ENCODE measurements around the gene MCFD2.

MCFD2 gene

GRCh38 chr2:46922606-46923005, 7.0 kb upstream of the MCFD2 start:
- no peak overlapping the region for H3K9ac ChIP-seq (ENCODE audit: low read depth in 1 of 2, low read length in 2 of 2)
- no peak overlapping the region for H3K27ac ChIP-seq (ENCODE audit: low read depth in 2 of 2, low read length in 2 of 2)
- peaks cover 0 to 5% of the 10 kb centered on the region in 2 donors for H3K4me1 ChIP-seq (ENCODE audit: control insufficient read depth in 2 of 2, insufficient read depth in 2 of 2, low read length in 2 of 2)
- no peak overlapping the region for H3K4me3 ChIP-seq (ENCODE audit: low read length in 2 of 2)
- H3K9me3 ChIP-seq (ENCODE audit: control insufficient read depth in 2 of 2, low read length in 2 of 2): no peaks in the 10 kb centered on the region
- no peaks in the 10 kb centered on the region for H3K27me3 ChIP-seq (ENCODE audit: control insufficient read depth in 2 of 2, insufficient read depth in 2 of 2, low read length in 2 of 2)
- no peaks in the 10 kb centered on the region for H3K36me3 ChIP-seq (ENCODE audit: control insufficient read depth in 2 of 2, insufficient read depth in 2 of 2, low read length in 2 of 2)

GRCh38 chr2:46921676-46922448, 6.3 kb upstream of the MCFD2 start:
- Histone ChIP-seq H3K4me1 (ENCODE audit: control insufficient read depth in 2 of 2, insufficient read depth in 2 of 2, low read length in 2 of 2) (peaks cover 0 to 5% of the 10 kb centered on the region in 2 donors), H3K9ac (ENCODE audit: low read depth in 1 of 2, low read length in 2 of 2) (no peak overlapping the region), H3K36me3 (ENCODE audit: control insufficient read depth in 2 of 2, insufficient read depth in 2 of 2, low read length in 2 of 2) (no peaks in the 10 kb centered on the region), H3K9me3 (ENCODE audit: control insufficient read depth in 2 of 2, low read length in 2 of 2) (no peaks in the 10 kb centered on the region), H3K27ac (ENCODE audit: low read depth in 2 of 2, low read length in 2 of 2) (no peak overlapping the region), H3K4me3 (ENCODE audit: low read length in 2 of 2) (no peak overlapping the region), H3K27me3 (ENCODE audit: control insufficient read depth in 2 of 2, insufficient read depth in 2 of 2, low read length in 2 of 2) (no peaks in the 10 kb centered on the region)

GRCh38 chr2:46917628-46918027, 2.0 kb upstream of the MCFD2 start:
- Histone ChIP-seq H3K9me3 (ENCODE audit: control insufficient read depth in 2 of 2, low read length in 2 of 2) (no peaks in the 10 kb centered on the region), H3K9ac (ENCODE audit: low read depth in 1 of 2, low read length in 2 of 2) (no peak overlapping the region), H3K4me1 (ENCODE audit: control insufficient read depth in 2 of 2, insufficient read depth in 2 of 2, low read length in 2 of 2) (peaks cover 16 to 19% of the 10 kb centered on the region in 2 donors), H3K27ac (ENCODE audit: low read depth in 2 of 2, low read length in 2 of 2) (no peak overlapping the region), H3K4me3 (ENCODE audit: low read length in 2 of 2) (no peak overlapping the region), H3K36me3 (ENCODE audit: control insufficient read depth in 2 of 2, insufficient read depth in 2 of 2, low read length in 2 of 2) (no peaks in the 10 kb centered on the region), H3K27me3 (ENCODE audit: control insufficient read depth in 2 of 2, insufficient read depth in 2 of 2, low read length in 2 of 2) (no peaks in the 10 kb centered on the region)

DNA sequence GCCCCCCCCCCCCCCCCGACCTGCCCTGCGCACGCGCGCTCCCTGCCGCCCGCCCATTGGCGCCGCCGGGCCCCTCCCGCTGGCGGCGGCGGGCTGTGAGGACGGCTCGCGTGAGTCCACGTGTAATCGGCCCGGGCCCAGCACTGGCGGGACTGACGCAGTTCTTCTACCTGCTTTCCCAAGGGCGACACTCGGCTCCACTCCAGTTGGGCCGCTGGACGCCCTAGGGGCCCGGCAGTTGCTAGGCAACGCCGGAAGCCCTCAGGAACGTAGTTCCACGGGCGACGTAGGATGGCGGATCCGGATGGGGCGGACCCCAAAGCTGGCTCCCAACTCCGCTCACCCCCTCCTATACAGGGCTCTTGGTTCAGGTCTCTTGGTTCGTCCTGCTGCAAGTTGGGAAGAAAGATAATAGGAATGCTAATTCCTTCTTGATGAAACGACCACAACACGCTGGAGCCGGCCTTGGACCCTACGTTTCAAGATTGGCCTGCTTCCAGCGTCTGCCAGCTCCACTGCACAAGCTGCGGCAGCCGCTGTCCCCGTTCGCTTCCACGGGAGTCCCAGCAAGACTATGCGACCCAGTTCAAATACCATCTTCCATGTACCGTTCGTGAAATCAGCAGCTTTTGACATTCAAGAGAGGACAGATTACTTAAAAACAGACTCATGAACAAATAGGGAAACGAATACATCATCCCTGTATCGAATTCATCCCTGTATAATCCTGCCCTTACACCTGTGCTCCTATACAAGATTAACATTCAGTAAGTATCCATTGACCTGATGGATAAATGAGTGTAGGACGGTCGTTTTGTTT, 415 bp upstream of the MCFD2 start:
- Histone ChIP-seq H3K27me3 (ENCODE audit: control insufficient read depth in 2 of 2, insufficient read depth in 2 of 2, low read length in 2 of 2) (no peaks in the 10 kb centered on the region), H3K27ac (ENCODE audit: low read depth in 2 of 2, low read length in 2 of 2) (peak overlapping the region; percentile 90), H3K4me3 (ENCODE audit: low read length in 2 of 2) (peak overlapping the region; percentile 93 to 98), H3K9me3 (ENCODE audit: control insufficient read depth in 2 of 2, low read length in 2 of 2) (no peaks in the 10 kb centered on the region), H3K9ac (ENCODE audit: low read depth in 1 of 2, low read length in 2 of 2) (peak overlapping the region; percentile 72 to 94), H3K4me1 (ENCODE audit: control insufficient read depth in 2 of 2, insufficient read depth in 2 of 2, low read length in 2 of 2) (peaks cover 16 to 19% of the 10 kb centered on the region in 2 donors), H3K36me3 (ENCODE audit: control insufficient read depth in 2 of 2, insufficient read depth in 2 of 2, low read length in 2 of 2) (no peaks in the 10 kb centered on the region)

- Histone ChIP-seq H3K9ac (ENCODE audit: low read depth in 1 of 2, low read length in 2 of 2) (peak overlapping the region; percentile 94), H3K27ac (ENCODE audit: low read depth in 2 of 2, low read length in 2 of 2) (peak overlapping the region; percentile 66 to 90), H3K4me3 (ENCODE audit: low read length in 2 of 2) (peak overlapping the region; percentile 93 to 98), H3K27me3 (ENCODE audit: control insufficient read depth in 2 of 2, insufficient read depth in 2 of 2, low read length in 2 of 2) (no peaks in the 10 kb centered on the region), H3K9me3 (ENCODE audit: control insufficient read depth in 2 of 2, low read length in 2 of 2) (no peaks in the 10 kb centered on the region), H3K4me1 (ENCODE audit: control insufficient read depth in 2 of 2, insufficient read depth in 2 of 2, low read length in 2 of 2) (peaks cover 16 to 19% of the 10 kb centered on the region in 2 donors), H3K36me3 (ENCODE audit: control insufficient read depth in 2 of 2, insufficient read depth in 2 of 2, low read length in 2 of 2) (peaks cover 7% of the 10 kb centered on the region in 2 donors)
These were observed 902 bp downstream of the MCFD2 start for GRCh38 chr2:46914578-46915230.

DNA sequence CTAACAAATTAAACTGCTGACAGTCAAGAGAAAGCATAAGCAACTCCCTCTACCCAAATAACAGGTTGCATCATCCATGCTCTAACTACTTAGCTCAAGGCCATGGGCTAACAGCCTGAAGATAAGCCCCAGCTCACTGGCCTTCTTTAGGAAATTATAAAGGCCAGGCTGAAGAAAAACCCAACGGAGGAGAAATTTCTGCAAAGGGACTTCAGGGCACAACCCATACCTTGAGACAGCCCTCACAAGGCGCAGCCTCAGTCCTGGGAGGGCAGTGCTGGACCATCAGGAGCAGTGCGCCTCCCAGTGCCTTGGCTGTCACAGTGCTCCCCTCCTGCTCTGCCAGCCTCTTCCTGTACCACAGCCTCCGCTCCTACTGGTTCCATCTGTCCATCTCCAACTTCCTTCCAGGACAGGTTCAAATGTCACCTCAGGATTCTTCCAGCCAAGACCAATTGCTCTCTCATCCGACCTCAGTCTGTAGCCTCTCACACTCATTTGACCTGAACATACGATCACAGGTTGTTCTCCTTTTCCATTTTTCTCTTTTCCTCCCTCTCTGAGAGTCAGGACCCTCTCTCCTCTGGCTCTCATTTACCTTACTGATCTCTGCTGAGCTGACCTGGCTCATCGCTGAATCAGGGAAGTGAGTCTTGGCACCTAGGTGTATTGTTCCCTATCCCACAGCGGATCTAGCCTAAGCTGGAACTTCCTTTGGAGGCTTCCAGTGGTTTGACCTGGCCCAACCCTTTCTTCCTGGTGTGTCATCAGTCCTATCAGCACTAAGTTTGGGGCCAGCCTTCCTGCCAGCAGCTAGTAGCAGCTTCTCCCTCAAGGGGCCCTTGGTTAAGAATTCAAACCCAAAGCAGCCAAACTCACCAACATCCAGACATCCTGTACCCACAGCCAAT, 1.9 kb downstream of the MCFD2 start:
- Histone ChIP-seq H3K4me1 (ENCODE audit: control insufficient read depth in 2 of 2, insufficient read depth in 2 of 2, low read length in 2 of 2) (peaks cover 16 to 19% of the 10 kb centered on the region in 2 donors), H3K36me3 (ENCODE audit: control insufficient read depth in 2 of 2, insufficient read depth in 2 of 2, low read length in 2 of 2) (peaks cover 15 to 16% of the 10 kb centered on the region in 2 donors), H3K27me3 (ENCODE audit: control insufficient read depth in 2 of 2, insufficient read depth in 2 of 2, low read length in 2 of 2) (no peaks in the 10 kb centered on the region), H3K9ac (ENCODE audit: low read depth in 1 of 2, low read length in 2 of 2) (no peak overlapping the region), H3K4me3 (ENCODE audit: low read length in 2 of 2) (peak overlapping the region in 1 of 2 donors; percentile 98), H3K9me3 (ENCODE audit: control insufficient read depth in 2 of 2, low read length in 2 of 2) (no peaks in the 10 kb centered on the region), H3K27ac (ENCODE audit: low read depth in 2 of 2, low read length in 2 of 2) (no peak overlapping the region)

GRCh38 chr2:46909771-46910419, 5.7 kb downstream of the MCFD2 start:
- no peak overlapping the region for H3K27ac ChIP-seq (ENCODE audit: low read depth in 2 of 2, low read length in 2 of 2)
- H3K9me3 ChIP-seq (ENCODE audit: control insufficient read depth in 2 of 2, low read length in 2 of 2): no peaks in the 10 kb centered on the region
- no peaks in the 10 kb centered on the region for H3K27me3 ChIP-seq (ENCODE audit: control insufficient read depth in 2 of 2, insufficient read depth in 2 of 2, low read length in 2 of 2)
- peaks cover 14% of the 10 kb centered on the region in 2 donors for H3K4me1 ChIP-seq (ENCODE audit: control insufficient read depth in 2 of 2, insufficient read depth in 2 of 2, low read length in 2 of 2)
- H3K9ac ChIP-seq (ENCODE audit: low read depth in 1 of 2, low read length in 2 of 2): no peak overlapping the region
- H3K4me3 ChIP-seq (ENCODE audit: low read length in 2 of 2): no peak overlapping the region
- H3K36me3 ChIP-seq (ENCODE audit: control insufficient read depth in 2 of 2, insufficient read depth in 2 of 2, low read length in 2 of 2): peaks cover 42 to 47% of the 10 kb centered on the region in 2 donors

DNA sequence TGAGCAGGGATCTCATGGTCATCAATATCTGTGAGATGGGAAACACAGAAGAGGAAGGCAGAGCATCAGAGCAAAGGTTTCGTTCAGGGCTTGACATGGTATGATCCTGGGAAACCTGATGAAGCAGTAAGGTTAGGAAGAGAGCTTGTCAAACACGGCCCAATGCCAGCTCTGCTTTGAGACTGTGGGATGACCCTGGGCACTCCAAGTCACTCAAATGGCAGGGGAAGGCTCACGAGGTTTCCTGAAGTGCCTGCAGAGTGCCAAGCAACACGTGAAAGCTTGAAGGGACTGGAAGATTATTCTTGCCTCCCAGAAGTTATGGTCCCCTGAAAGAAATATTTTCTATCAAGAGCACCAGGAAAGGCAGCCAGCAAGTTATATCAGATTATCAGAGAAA, 6.5 kb downstream of the MCFD2 start:
- H3K27ac ChIP-seq (ENCODE audit: low read depth in 2 of 2, low read length in 2 of 2): no peak overlapping the region
- H3K36me3 ChIP-seq (ENCODE audit: control insufficient read depth in 2 of 2, insufficient read depth in 2 of 2, low read length in 2 of 2): peaks cover 47% of the 10 kb centered on the region in 2 donors
- H3K4me1 ChIP-seq (ENCODE audit: control insufficient read depth in 2 of 2, insufficient read depth in 2 of 2, low read length in 2 of 2): peaks cover 6 to 7% of the 10 kb centered on the region in 2 donors
- no peak overlapping the region for H3K4me3 ChIP-seq (ENCODE audit: low read length in 2 of 2)
- no peak overlapping the region for H3K9ac ChIP-seq (ENCODE audit: low read depth in 1 of 2, low read length in 2 of 2)
- H3K9me3 ChIP-seq (ENCODE audit: control insufficient read depth in 2 of 2, low read length in 2 of 2): no peaks in the 10 kb centered on the region
- no peaks in the 10 kb centered on the region for H3K27me3 ChIP-seq (ENCODE audit: control insufficient read depth in 2 of 2, insufficient read depth in 2 of 2, low read length in 2 of 2)
